ENCODE results near the gene EFS. TPM values are rescaled to one million over a fixed set of nuclear protein-coding genes. Genes with fewer than 3 reads are reported as not detected.

The EFS gene
- total RNA-seq, 4 donors from 2014 or later: 31.4 to 38.2 (median 34.2) TPM

GRCh38 chr14:23375527-23376251 lies 10.7 kb upstream of the EFS start:
- peak overlapping the region; percentile 15 to 90 (median 53) for H3K27ac ChIP-seq
- H3K9me3 ChIP-seq: no peaks in the 10 kb centered on the region
- peaks cover 0 to 81% (median 6%) of the 10 kb centered on the region in 4 donors for H3K4me1 ChIP-seq
- no peaks in the 10 kb centered on the region for H3K36me3 ChIP-seq
- 74 to 84% methylated on average over 13 to 20 of the region's 21 CpGs for WGBS, 2 donors
- H3K4me3 ChIP-seq: no peak overlapping the region
- TF ChIP-seq EP300 (IDR thresholded peaks at IDR 0.05): no peak
- no peak for TF ChIP-seq CTCF (IDR thresholded peaks at IDR 0.05)
- TF ChIP-seq POLR2A (IDR thresholded peaks at IDR 0.05): no peak
- no peak for DNase-seq (ENCODE audit: low spot score in 2 of 2)
- H3K27me3 ChIP-seq: no peaks in the 10 kb centered on the region

- peak overlapping the region in 2 of 4 donors; percentile 8 to 36 for H3K27ac ChIP-seq
- 82 to 85% methylated on average over 3 of the region's 3 CpGs for WGBS, 2 donors
- no peak for DNase-seq (ENCODE audit: low spot score in 2 of 2)
- TF ChIP-seq CTCF (IDR thresholded peaks at IDR 0.05) (no peak), POLR2A (IDR thresholded peaks at IDR 0.05) (no peak)
- H3K4me3 ChIP-seq: no peak overlapping the region
- H3K4me1 ChIP-seq: peaks cover 0 to 55% (median 6%) of the 10 kb centered on the region in 4 donors
- no peaks in the 10 kb centered on the region for H3K36me3 ChIP-seq
- H3K9me3 ChIP-seq: no peaks in the 10 kb centered on the region
- no peaks in the 10 kb centered on the region for H3K27me3 ChIP-seq
These were observed 8.1 kb upstream of the EFS start for GRCh38 chr14:23373041-23373440.

GRCh38 chr14:23372509-23372908 lies 7.5 kb upstream of the EFS start, which contains the start of gene IL25:
TSS of gene IL25 (plus strand) at chr14:23372809.
- no peaks in the 10 kb centered on the region for H3K36me3 ChIP-seq
- no peaks in the 10 kb centered on the region for H3K27me3 ChIP-seq
- DNase-seq (ENCODE audit: low spot score in 2 of 2): no peak
- H3K4me1 ChIP-seq: peaks cover 0 to 50% (median 6%) of the 10 kb centered on the region in 4 donors
- WGBS, 2 donors: 47 to 52% methylated on average over 2 of the region's 2 CpGs
- H3K27ac ChIP-seq: peak within 1 kb of the TSS in 2 of 4 donors; percentile 8 to 36
- no peak within 1 kb of the TSS for H3K4me3 ChIP-seq
- H3K9me3 ChIP-seq: no peaks in the 10 kb centered on the region
- no peak for TF ChIP-seq EP300 (IDR thresholded peaks at IDR 0.05)
- no peak for TF ChIP-seq POLR2A (IDR thresholded peaks at IDR 0.05)
- no peak for TF ChIP-seq CTCF (IDR thresholded peaks at IDR 0.05)

- Histone ChIP-seq H3K36me3 (no peaks in the 10 kb centered on the region), H3K9me3 (no peaks in the 10 kb centered on the region), H3K27me3 (no peaks in the 10 kb centered on the region), H3K27ac (no peak overlapping the region), H3K4me1 (peaks cover 0 to 48% (median 6%) of the 10 kb centered on the region in 4 donors), H3K4me3 (no peak overlapping the region)
- no peak for DNase-seq (ENCODE audit: low spot score in 2 of 2)
- 88 to 100% methylated on average over 1 of the region's 1 CpG for WGBS, 2 donors
- TF ChIP-seq POLR2A (IDR thresholded peaks at IDR 0.05): no peak
These were observed 6.9 kb upstream of the EFS start for GRCh38 chr14:23371865-23372264.

- Histone ChIP-seq H3K4me1 (peaks cover 0 to 45% (median under 1%) of the 10 kb centered on the region in 4 donors), H3K4me3 (no peak overlapping the region), H3K27me3 (no peaks in the 10 kb centered on the region), H3K27ac (no peak overlapping the region), H3K9me3 (no peaks in the 10 kb centered on the region), H3K36me3 (no peaks in the 10 kb centered on the region)
- TF ChIP-seq CTCF (IDR thresholded peaks at IDR 0.05): no peak
- TF ChIP-seq EP300 (IDR thresholded peaks at IDR 0.05): no peak
- no peak for TF ChIP-seq POLR2A (IDR thresholded peaks at IDR 0.05)
- DNase-seq (ENCODE audit: low spot score in 2 of 2): no peak
- WGBS, 2 donors: 62 to 67% methylated on average over 1 of the region's 1 CpG
These were observed 5.2 kb upstream of the EFS start for GRCh38 chr14:23370221-23370620.

Measured in tibial nerve (tissue), 4 donors.